ENCODE measurements around the gene PDZRN4.
A peak's percentile ranks its signal among the peaks of the same experiment; 100 is the strongest.
"Not testable (repeated sequence)": the region's sequence is repeated elsewhere in the genome, so short reads cannot be mapped to it uniquely, and the experiment has no call there.

Gene PDZRN4

GRCh38 chr12:41311883-41312282 is 123.8 kb downstream of the PDZRN4 start:
- Histone ChIP-seq H3K27ac (ENCODE audit: low read depth, low read length) (no peak overlapping the region), H3K9ac (ENCODE audit: low read length) (no peak overlapping the region), H3K4me3 (ENCODE audit: low read depth, low read length) (no peak overlapping the region), H3K36me3 (ENCODE audit: control insufficient read depth, insufficient read depth, low read length) (no peaks in the 10 kb centered on the region), H3K4me1 (ENCODE audit: control insufficient read depth, insufficient read depth, low read length) (no peaks in the 10 kb centered on the region), H3K9me3 (ENCODE audit: control insufficient read depth, insufficient read depth, low read depth, low read length) (no peaks in the 10 kb centered on the region), H3K27me3 (ENCODE audit: control insufficient read depth, insufficient read depth, low read length) (no peaks in the 10 kb centered on the region)

GRCh38 chr12:41312451-41312850 is 124.3 kb downstream of the PDZRN4 start:
- not testable (repeated sequence) for H3K27ac ChIP-seq (ENCODE audit: low read depth, low read length); H3K4me1 ChIP-seq (ENCODE audit: control insufficient read depth, insufficient read depth, low read length); H3K27me3 ChIP-seq (ENCODE audit: control insufficient read depth, insufficient read depth, low read length); H3K4me3 ChIP-seq (ENCODE audit: low read depth, low read length); H3K9me3 ChIP-seq (ENCODE audit: control insufficient read depth, insufficient read depth, low read depth, low read length); H3K9ac ChIP-seq (ENCODE audit: low read length); H3K36me3 ChIP-seq (ENCODE audit: control insufficient read depth, insufficient read depth, low read length)

GRCh38 chr12:41325336-41325735 is 137.2 kb downstream of the PDZRN4 start:
- Histone ChIP-seq H3K27me3 (ENCODE audit: control insufficient read depth, insufficient read depth, low read length) (no peaks in the 10 kb centered on the region), H3K4me1 (ENCODE audit: control insufficient read depth, insufficient read depth, low read length) (0 out of 2 replicates have a peak, but pooled peaks cover 3% of the 10 kb centered on the region), H3K4me3 (ENCODE audit: low read depth, low read length) (no peak overlapping the region), H3K36me3 (ENCODE audit: control insufficient read depth, insufficient read depth, low read length) (no peaks in the 10 kb centered on the region), H3K9ac (ENCODE audit: low read length) (no peak overlapping the region), H3K9me3 (ENCODE audit: control insufficient read depth, insufficient read depth, low read depth, low read length) (no peaks in the 10 kb centered on the region), H3K27ac (ENCODE audit: low read depth, low read length) (no peak overlapping the region)

- no peaks in the 10 kb centered on the region for H3K27me3 ChIP-seq (ENCODE audit: control insufficient read depth, insufficient read depth, low read length)
- H3K4me1 ChIP-seq (ENCODE audit: control insufficient read depth, insufficient read depth, low read length), result peaks cover 3% of the 10 kb centered on the region; the same call in 1 of the 2 replicates
- no peak overlapping the region for H3K27ac ChIP-seq (ENCODE audit: low read depth, low read length)
- H3K9ac ChIP-seq (ENCODE audit: low read length), result no peak overlapping the region
- H3K36me3 ChIP-seq (ENCODE audit: control insufficient read depth, insufficient read depth, low read length), result no peaks in the 10 kb centered on the region
- H3K4me3 ChIP-seq (ENCODE audit: low read depth, low read length), result no peak overlapping the region
- no peaks in the 10 kb centered on the region for H3K9me3 ChIP-seq (ENCODE audit: control insufficient read depth, insufficient read depth, low read depth, low read length)
Observed at GRCh38 chr12:41327096-41327895, 139.2 kb downstream of the PDZRN4 start.

- Histone ChIP-seq H3K4me3 (ENCODE audit: low read depth, low read length) (no peak overlapping the region), H3K27ac (ENCODE audit: low read depth, low read length) (no peak overlapping the region), H3K36me3 (ENCODE audit: control insufficient read depth, insufficient read depth, low read length) (no peaks in the 10 kb centered on the region), H3K27me3 (ENCODE audit: control insufficient read depth, insufficient read depth, low read length) (no peaks in the 10 kb centered on the region), H3K9ac (ENCODE audit: low read length) (no peak overlapping the region), H3K9me3 (ENCODE audit: control insufficient read depth, insufficient read depth, low read depth, low read length) (no peaks in the 10 kb centered on the region), H3K4me1 (ENCODE audit: control insufficient read depth, insufficient read depth, low read length) (peaks cover 29% of the 10 kb centered on the region)
Observed at GRCh38 chr12:41333974-41334373, 145.9 kb downstream of the PDZRN4 start.

- no peak overlapping the region for H3K9ac ChIP-seq (ENCODE audit: low read length)
- H3K4me3 ChIP-seq (ENCODE audit: low read depth, low read length), result no peak overlapping the region
- no peaks in the 10 kb centered on the region for H3K27me3 ChIP-seq (ENCODE audit: control insufficient read depth, insufficient read depth, low read length)
- H3K36me3 ChIP-seq (ENCODE audit: control insufficient read depth, insufficient read depth, low read length), result no peaks in the 10 kb centered on the region
- H3K27ac ChIP-seq (ENCODE audit: low read depth, low read length), result peak overlapping the region; percentile 33; the same call in 1 of the 2 replicates
- H3K4me1 ChIP-seq (ENCODE audit: control insufficient read depth, insufficient read depth, low read length), result peaks cover 29% of the 10 kb centered on the region
- H3K9me3 ChIP-seq (ENCODE audit: control insufficient read depth, insufficient read depth, low read depth, low read length), result no peaks in the 10 kb centered on the region
Observed at GRCh38 chr12:41334390-41334789, 146.3 kb downstream of the PDZRN4 start.

- no peak overlapping the region for H3K4me3 ChIP-seq (ENCODE audit: low read depth, low read length)
- no peak overlapping the region for H3K9ac ChIP-seq (ENCODE audit: low read length)
- no peak overlapping the region for H3K27ac ChIP-seq (ENCODE audit: low read depth, low read length)
- H3K4me1 ChIP-seq (ENCODE audit: control insufficient read depth, insufficient read depth, low read length), result peaks cover 29% of the 10 kb centered on the region
- no peaks in the 10 kb centered on the region for H3K27me3 ChIP-seq (ENCODE audit: control insufficient read depth, insufficient read depth, low read length)
- H3K9me3 ChIP-seq (ENCODE audit: control insufficient read depth, insufficient read depth, low read depth, low read length), result no peaks in the 10 kb centered on the region
- H3K36me3 ChIP-seq (ENCODE audit: control insufficient read depth, insufficient read depth, low read length), result no peaks in the 10 kb centered on the region
Observed at GRCh38 chr12:41336041-41336549, 148.0 kb downstream of the PDZRN4 start.

- Histone ChIP-seq H3K27ac (ENCODE audit: low read depth, low read length) (no peak overlapping the region), H3K4me3 (ENCODE audit: low read depth, low read length) (no peak overlapping the region), H3K9me3 (ENCODE audit: control insufficient read depth, insufficient read depth, low read depth, low read length) (no peaks in the 10 kb centered on the region), H3K4me1 (ENCODE audit: control insufficient read depth, insufficient read depth, low read length) (peaks cover 12% of the 10 kb centered on the region), H3K9ac (ENCODE audit: low read length) (no peak overlapping the region), H3K36me3 (ENCODE audit: control insufficient read depth, insufficient read depth, low read length) (no peaks in the 10 kb centered on the region), H3K27me3 (ENCODE audit: control insufficient read depth, insufficient read depth, low read length) (no peaks in the 10 kb centered on the region)
Observed at GRCh38 chr12:41339784-41340183, 151.7 kb downstream of the PDZRN4 start.

GRCh38 chr12:41344776-41345470 is 156.8 kb downstream of the PDZRN4 start:
- Histone ChIP-seq H3K9ac (ENCODE audit: low read length) (no peak overlapping the region), H3K4me3 (ENCODE audit: low read depth, low read length) (no peak overlapping the region), H3K4me1 (ENCODE audit: control insufficient read depth, insufficient read depth, low read length) (no peaks in the 10 kb centered on the region), H3K9me3 (ENCODE audit: control insufficient read depth, insufficient read depth, low read depth, low read length) (no peaks in the 10 kb centered on the region), H3K27ac (ENCODE audit: low read depth, low read length) (no peak overlapping the region), H3K27me3 (ENCODE audit: control insufficient read depth, insufficient read depth, low read length) (no peaks in the 10 kb centered on the region), H3K36me3 (ENCODE audit: control insufficient read depth, insufficient read depth, low read length) (no peaks in the 10 kb centered on the region)

- H3K9me3 ChIP-seq (ENCODE audit: control insufficient read depth, insufficient read depth, low read depth, low read length), result no peaks in the 10 kb centered on the region
- no peaks in the 10 kb centered on the region for H3K4me1 ChIP-seq (ENCODE audit: control insufficient read depth, insufficient read depth, low read length)
- no peak overlapping the region for H3K4me3 ChIP-seq (ENCODE audit: low read depth, low read length)
- no peak overlapping the region for H3K9ac ChIP-seq (ENCODE audit: low read length)
- no peak overlapping the region for H3K27ac ChIP-seq (ENCODE audit: low read depth, low read length)
- H3K27me3 ChIP-seq (ENCODE audit: control insufficient read depth, insufficient read depth, low read length), result no peaks in the 10 kb centered on the region
- H3K36me3 ChIP-seq (ENCODE audit: control insufficient read depth, insufficient read depth, low read length), result no peaks in the 10 kb centered on the region
Observed at GRCh38 chr12:41348198-41348597, 160.1 kb downstream of the PDZRN4 start.

GRCh38 chr12:41356181-41356580 is 168.1 kb downstream of the PDZRN4 start:
- Histone ChIP-seq H3K9ac (ENCODE audit: low read length) (no peak overlapping the region), H3K27me3 (ENCODE audit: control insufficient read depth, insufficient read depth, low read length) (no peaks in the 10 kb centered on the region), H3K4me3 (ENCODE audit: low read depth, low read length) (no peak overlapping the region), H3K27ac (ENCODE audit: low read depth, low read length) (no peak overlapping the region), H3K36me3 (ENCODE audit: control insufficient read depth, insufficient read depth, low read length) (no peaks in the 10 kb centered on the region), H3K9me3 (ENCODE audit: control insufficient read depth, insufficient read depth, low read depth, low read length) (no peaks in the 10 kb centered on the region), H3K4me1 (ENCODE audit: control insufficient read depth, insufficient read depth, low read length) (no peaks in the 10 kb centered on the region)

Data from HUES6 (cell line).